ENCODE data around the gene TBCD.

The TBCD gene

GRCh38 chr17:82909322-82909904, 157.5 kb downstream of the TBCD start:
- peaks cover 78% of the 10 kb centered on the region for H3K36me3 ChIP-seq (replicated peaks)
- H3K9me3 ChIP-seq, result no peaks in the 10 kb centered on the region
- no peaks in the 10 kb centered on the region for H3K4me1 ChIP-seq
- DNase-seq (ENCODE audit: low spot score in 2 of 2), result no peak
- in situ Hi-C loops (cut with MboI; ENCODE audit: low sequenced_read_pairs), result no loop called here
- H3K4me3 ChIP-seq, result no peak overlapping the region
- H3K27me3 ChIP-seq (ENCODE audit: low read depth), result no peaks in the 10 kb centered on the region

DNA sequence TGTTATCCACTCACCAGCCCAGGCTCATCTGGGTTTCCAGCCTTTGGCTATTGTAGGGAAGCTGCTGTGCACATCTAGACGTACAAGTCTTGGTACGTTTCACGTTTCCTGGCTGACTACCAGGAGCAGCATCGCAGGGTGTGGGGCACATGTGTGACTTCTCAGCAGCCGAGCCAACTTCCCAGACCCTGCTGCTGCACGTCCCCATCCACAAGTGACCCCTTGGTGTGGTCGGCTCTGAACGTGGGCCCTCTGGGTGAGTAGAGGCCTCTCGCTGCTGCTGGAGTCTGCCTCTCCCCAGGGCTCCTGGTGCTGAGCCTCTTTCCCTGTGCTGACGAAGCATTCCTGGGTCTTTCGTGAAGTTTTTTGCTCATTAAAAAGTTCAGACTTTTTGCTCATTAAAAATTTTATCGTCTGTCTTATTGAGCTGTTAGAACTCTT, 158.2 kb downstream of the TBCD start:
- Histone ChIP-seq H3K27me3 (ENCODE audit: low read depth) (no peaks in the 10 kb centered on the region), H3K36me3 (replicated peaks) (peaks cover 78% of the 10 kb centered on the region), H3K4me1 (no peaks in the 10 kb centered on the region), H3K4me3 (no peak overlapping the region), H3K9me3 (no peaks in the 10 kb centered on the region)
- DNase-seq (ENCODE audit: low spot score in 2 of 2), result no peak
- in situ Hi-C loops (cut with MboI; ENCODE audit: low sequenced_read_pairs), result no loop called here

- in situ Hi-C loops (cut with MboI; ENCODE audit: low sequenced_read_pairs), result no loop called here
- no peak overlapping the region for H3K4me3 ChIP-seq
- H3K4me1 ChIP-seq, result no peaks in the 10 kb centered on the region
- H3K9me3 ChIP-seq, result no peaks in the 10 kb centered on the region
- no peak for DNase-seq (ENCODE audit: low spot score in 2 of 2)
- H3K27me3 ChIP-seq (ENCODE audit: low read depth), result no peaks in the 10 kb centered on the region
- peaks cover 84% of the 10 kb centered on the region for H3K36me3 ChIP-seq (replicated peaks)
These were observed 158.9 kb downstream of the TBCD start for GRCh38 chr17:82910770-82911169.

DNA sequence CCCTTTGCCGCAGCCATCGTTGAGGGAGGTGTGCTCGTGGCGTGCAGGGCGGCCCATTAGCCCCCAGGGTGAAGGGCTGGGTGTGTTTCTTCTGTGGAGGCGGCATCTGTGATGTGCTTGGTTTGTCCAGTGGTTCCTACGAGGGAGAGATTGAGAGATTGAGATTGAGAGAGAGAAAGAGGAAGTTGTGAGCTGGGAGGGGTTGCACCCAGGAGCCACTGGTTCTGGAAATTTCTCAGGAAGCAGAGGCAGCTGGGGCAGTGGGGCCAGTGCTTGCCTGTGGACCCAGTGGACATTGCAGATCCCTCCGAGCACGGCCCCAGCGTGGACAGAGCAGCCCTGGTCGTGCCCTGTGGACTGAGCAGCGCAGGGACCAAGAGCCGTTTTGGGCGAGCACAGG, 160.0 kb downstream of the TBCD start:
- Histone ChIP-seq H3K36me3 (replicated peaks) (peaks cover 76% of the 10 kb centered on the region), H3K4me3 (no peak overlapping the region), H3K4me1 (no peaks in the 10 kb centered on the region), H3K9me3 (no peaks in the 10 kb centered on the region), H3K27me3 (ENCODE audit: low read depth) (no peaks in the 10 kb centered on the region)
- in situ Hi-C loops (cut with MboI; ENCODE audit: low sequenced_read_pairs), result no loop called here
- DNase-seq (ENCODE audit: low spot score in 2 of 2), result no peak

DNA sequence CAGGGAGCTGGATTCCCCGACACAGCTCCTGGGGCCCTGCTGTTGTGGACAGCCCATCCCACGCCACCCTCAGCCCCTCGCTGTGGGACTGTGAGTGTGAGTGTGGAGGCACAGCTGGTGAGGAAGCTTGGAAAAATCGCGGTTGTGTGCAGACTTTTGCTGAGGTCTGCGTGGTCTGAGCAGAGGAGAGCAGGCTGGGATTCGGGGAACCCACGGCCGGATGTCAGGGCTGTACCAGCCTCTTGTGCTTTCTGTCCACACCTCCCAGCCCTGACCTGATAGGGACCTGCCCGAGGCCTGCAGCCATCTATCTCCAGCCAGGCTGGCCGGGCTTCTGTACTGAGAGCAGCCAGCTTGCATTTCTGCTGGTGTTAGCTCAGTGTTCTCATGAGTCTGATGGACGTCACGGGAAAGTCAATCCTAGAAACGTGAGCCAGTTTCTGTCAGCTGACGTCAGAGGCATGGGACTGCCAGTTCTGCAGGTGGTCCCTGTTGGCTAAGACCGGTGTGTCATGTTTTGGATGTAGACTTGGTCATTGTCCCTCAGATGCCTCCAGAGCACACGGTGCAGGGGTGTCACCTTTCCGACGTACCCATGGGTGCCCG, 160.7 kb downstream of the TBCD start:
- H3K36me3 ChIP-seq (replicated peaks), result peaks cover 74% of the 10 kb centered on the region
- H3K27me3 ChIP-seq (ENCODE audit: low read depth), result no peaks in the 10 kb centered on the region
- no peak overlapping the region for H3K4me3 ChIP-seq
- no peaks in the 10 kb centered on the region for H3K4me1 ChIP-seq
- H3K9me3 ChIP-seq, result no peaks in the 10 kb centered on the region
- no peak for DNase-seq (ENCODE audit: low spot score in 2 of 2)
- in situ Hi-C loops (cut with MboI; ENCODE audit: low sequenced_read_pairs), result no loop called here

DNA sequence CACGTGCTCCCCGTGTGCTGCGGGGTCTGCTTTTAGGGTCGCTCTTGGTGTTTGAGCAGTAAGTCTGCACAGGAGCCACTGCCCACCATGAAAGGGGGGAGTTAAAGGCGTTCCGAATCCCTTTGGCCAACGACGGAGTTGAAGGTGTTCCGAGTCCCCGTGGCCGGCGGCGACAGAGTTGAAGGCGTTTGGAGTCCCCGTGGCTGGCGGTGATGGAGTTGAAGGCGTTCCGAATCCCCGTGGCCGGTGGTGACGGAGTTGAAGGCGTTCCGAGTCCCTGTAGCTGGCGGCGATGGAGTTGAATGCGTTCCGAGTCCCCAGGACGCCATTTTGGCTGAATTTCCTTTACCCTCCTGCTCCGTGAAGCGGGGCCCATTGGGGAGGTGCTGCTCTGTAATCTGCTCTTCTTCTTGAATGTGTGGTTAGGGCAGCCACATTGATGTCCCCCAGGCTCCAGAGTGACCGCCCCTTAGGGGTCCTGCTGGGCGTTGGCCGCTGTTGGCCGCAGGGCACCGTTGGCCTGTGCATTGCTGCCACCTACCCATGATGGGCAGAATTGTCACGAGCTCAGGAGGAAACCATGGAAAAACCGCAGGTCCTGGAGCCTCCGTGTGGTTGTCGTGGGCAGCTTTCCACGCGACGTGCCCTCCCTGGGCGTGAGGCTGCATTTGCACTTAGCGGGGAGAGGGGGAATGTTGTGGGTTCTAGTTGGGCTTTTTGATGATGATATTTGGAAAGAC, 161.6 kb downstream of the TBCD start:
- Histone ChIP-seq H3K9me3 (no peaks in the 10 kb centered on the region), H3K27me3 (ENCODE audit: low read depth) (no peaks in the 10 kb centered on the region), H3K36me3 (replicated peaks) (peaks cover 74% of the 10 kb centered on the region), H3K4me3 (no peak overlapping the region), H3K4me1 (no peaks in the 10 kb centered on the region)
- in situ Hi-C loops (cut with MboI; ENCODE audit: low sequenced_read_pairs), result no loop called here
- no peak for DNase-seq (ENCODE audit: low spot score in 2 of 2)

GRCh38 chr17:82914375-82914774, 162.5 kb downstream of the TBCD start:
- H3K4me3 ChIP-seq, result no peak overlapping the region
- no peaks in the 10 kb centered on the region for H3K4me1 ChIP-seq
- H3K9me3 ChIP-seq, result no peaks in the 10 kb centered on the region
- in situ Hi-C loops (cut with MboI; ENCODE audit: low sequenced_read_pairs), result no loop called here
- no peaks in the 10 kb centered on the region for H3K27me3 ChIP-seq (ENCODE audit: low read depth)
- H3K36me3 ChIP-seq (replicated peaks), result peaks cover 82% of the 10 kb centered on the region
- DNase-seq (ENCODE audit: low spot score in 2 of 2), result no peak

DNA sequence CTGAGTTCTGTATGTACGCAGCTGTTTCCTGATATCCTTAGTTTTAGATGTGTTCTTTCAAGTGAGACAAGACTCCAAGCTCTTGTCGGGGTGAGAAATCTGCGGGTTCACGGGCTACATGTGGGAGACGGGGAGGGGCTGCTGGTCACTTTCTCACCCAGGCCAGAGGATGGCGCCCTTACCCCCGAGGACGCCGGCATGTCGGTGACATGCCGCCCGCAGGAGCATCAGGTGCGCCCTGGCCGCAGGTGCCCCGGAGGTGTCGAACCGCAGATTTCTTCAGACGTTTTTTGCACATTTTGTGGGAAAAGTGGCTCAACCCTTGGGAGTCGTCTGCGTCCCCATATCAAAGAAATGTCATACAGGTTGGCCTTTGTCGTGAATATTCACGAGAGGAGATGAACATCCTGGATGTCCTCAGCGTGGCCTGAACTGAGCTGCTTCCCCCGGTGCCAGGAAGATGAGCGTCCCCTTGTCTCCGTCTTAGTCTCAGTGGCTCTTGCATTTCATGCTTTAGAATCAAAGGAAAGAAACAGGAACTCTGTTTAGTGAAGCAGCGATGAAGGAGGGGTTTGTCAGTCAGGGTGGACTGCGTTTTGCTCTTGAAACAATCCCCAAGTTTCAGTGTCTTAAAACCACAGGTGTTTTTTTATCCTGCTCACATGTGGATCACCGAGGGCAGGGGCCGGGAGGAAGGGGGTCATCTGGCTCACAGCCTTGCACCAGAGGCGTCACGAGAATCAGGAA, 163.3 kb downstream of the TBCD start:
- H3K4me1 ChIP-seq, result no peaks in the 10 kb centered on the region
- no peak overlapping the region for H3K4me3 ChIP-seq
- no peaks in the 10 kb centered on the region for H3K9me3 ChIP-seq
- in situ Hi-C loops (cut with MboI; ENCODE audit: low sequenced_read_pairs), result no loop called here
- DNase-seq (ENCODE audit: low spot score in 2 of 2), result no peak
- H3K36me3 ChIP-seq (replicated peaks), result peaks cover 83% of the 10 kb centered on the region
- H3K27me3 ChIP-seq (ENCODE audit: low read depth), result no peaks in the 10 kb centered on the region

- in situ Hi-C loops (cut with MboI; ENCODE audit: low sequenced_read_pairs), result no loop called here
- no peaks in the 10 kb centered on the region for H3K4me1 ChIP-seq
These were observed 163.8 kb downstream of the TBCD start for GRCh38 chr17:82915757-82916027.

DNA sequence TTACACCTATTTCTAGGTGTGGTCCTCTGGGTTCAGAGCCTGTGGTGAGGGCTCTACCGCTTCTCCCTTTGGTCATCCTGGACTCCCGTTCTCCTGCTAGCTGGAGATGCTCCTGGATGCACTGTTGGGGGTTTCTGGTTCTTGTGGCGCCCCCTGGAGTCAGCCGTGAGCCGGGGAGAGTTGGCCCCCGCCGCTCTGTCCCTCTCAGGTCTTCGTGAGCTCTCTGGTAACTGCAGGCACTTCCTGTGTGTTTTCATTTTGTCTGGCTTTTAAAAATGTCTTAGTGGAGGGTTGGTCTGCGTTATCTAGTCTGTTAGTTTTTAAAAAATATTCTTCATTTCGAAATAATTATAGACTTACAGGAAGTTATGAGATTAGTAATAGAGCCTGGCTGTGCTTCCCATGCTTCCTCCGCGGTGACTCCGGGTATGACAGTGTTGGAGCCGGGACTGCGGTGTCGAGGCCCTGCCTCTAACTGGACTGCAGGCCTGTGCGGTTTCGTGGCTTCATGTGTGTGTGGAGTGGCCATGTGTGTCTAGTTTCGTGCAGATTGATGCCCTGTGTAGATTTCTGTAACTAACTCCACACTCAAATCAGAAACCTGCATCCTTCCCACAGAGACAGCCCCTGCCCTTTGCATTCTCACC, 166.0 kb downstream of the TBCD start:
- Histone ChIP-seq H3K4me1 (no peaks in the 10 kb centered on the region), H3K36me3 (replicated peaks) (peaks cover 78% of the 10 kb centered on the region), H3K9me3 (no peaks in the 10 kb centered on the region), H3K4me3 (no peak overlapping the region), H3K27me3 (ENCODE audit: low read depth) (no peaks in the 10 kb centered on the region)
- in situ Hi-C loops (cut with MboI; ENCODE audit: low sequenced_read_pairs), result no loop called here
- peak in 1 of 2 experiments; percentile 55 for DNase-seq (ENCODE audit: low spot score in 2 of 2)

More at GRCh38 chr17:82915757-82916027, 163.8 kb downstream of the TBCD start:
- H3K9me3 ChIP-seq, result no peaks in the 10 kb centered on the region
- no peak overlapping the region for H3K4me3 ChIP-seq
- no peaks in the 10 kb centered on the region for H3K27me3 ChIP-seq (ENCODE audit: low read depth)
- H3K36me3 ChIP-seq (replicated peaks), result peaks cover 81% of the 10 kb centered on the region
- DNase-seq (ENCODE audit: low spot score in 2 of 2), result no peak

- DNase-seq (ENCODE audit: low spot score in 2 of 2), result no peak
- in situ Hi-C loops (cut with MboI; ENCODE audit: low sequenced_read_pairs), result no loop called here
- Histone ChIP-seq H3K9me3 (no peaks in the 10 kb centered on the region), H3K36me3 (replicated peaks) (peaks cover 77% of the 10 kb centered on the region), H3K4me1 (no peaks in the 10 kb centered on the region), H3K27me3 (ENCODE audit: low read depth) (no peaks in the 10 kb centered on the region), H3K4me3 (no peak overlapping the region)
These were observed 166.6 kb downstream of the TBCD start for GRCh38 chr17:82918508-82918907.

- Histone ChIP-seq H3K9me3 (no peaks in the 10 kb centered on the region), H3K27me3 (ENCODE audit: low read depth) (no peaks in the 10 kb centered on the region), H3K36me3 (replicated peaks) (peaks cover 79% of the 10 kb centered on the region), H3K4me1 (no peaks in the 10 kb centered on the region), H3K4me3 (no peak overlapping the region)
- in situ Hi-C loops (cut with MboI; ENCODE audit: low sequenced_read_pairs), result no loop called here
- DNase-seq (ENCODE audit: low spot score in 2 of 2), result no peak
These were observed 168.3 kb downstream of the TBCD start for GRCh38 chr17:82920150-82920549.

GRCh38 chr17:82920715-82921114, 168.8 kb downstream of the TBCD start:
- Histone ChIP-seq H3K36me3 (replicated peaks) (peaks cover 78% of the 10 kb centered on the region), H3K4me3 (no peak overlapping the region), H3K27me3 (ENCODE audit: low read depth) (no peaks in the 10 kb centered on the region), H3K9me3 (no peaks in the 10 kb centered on the region), H3K4me1 (no peaks in the 10 kb centered on the region)
- in situ Hi-C loops (cut with MboI; ENCODE audit: low sequenced_read_pairs), result no loop called here
- no peak for DNase-seq (ENCODE audit: low spot score in 2 of 2)

DNA sequence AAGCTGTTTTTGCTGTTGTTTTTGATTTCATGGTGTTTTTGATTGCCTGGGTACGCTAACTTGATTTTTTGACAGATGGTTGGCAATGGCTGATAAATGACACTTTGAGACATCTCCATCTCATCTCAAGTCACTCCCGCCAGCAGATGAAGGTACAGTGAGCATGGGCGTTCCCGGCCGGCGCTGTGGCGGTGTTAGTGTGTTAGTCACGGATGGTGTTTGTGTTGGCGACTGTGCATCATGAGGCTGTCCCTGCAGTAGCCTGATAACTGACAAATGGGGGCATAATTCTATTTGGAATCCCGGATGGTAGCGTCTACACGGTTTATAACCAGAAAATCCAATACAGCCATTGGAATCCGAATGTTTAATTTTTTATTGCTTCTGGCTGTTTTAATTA, 169.6 kb downstream of the TBCD start:
- no peaks in the 10 kb centered on the region for H3K9me3 ChIP-seq
- H3K4me3 ChIP-seq, result no peak overlapping the region
- DNase-seq (ENCODE audit: low spot score in 2 of 2), result no peak
- in situ Hi-C loops (cut with MboI; ENCODE audit: low sequenced_read_pairs), result no loop called here
- H3K36me3 ChIP-seq (replicated peaks), result peaks cover 79% of the 10 kb centered on the region
- no peaks in the 10 kb centered on the region for H3K27me3 ChIP-seq (ENCODE audit: low read depth)
- no peaks in the 10 kb centered on the region for H3K4me1 ChIP-seq

All from HAP-1 (cell line).